Measurements from ENCODE around the gene UBE3A. TPM values are rescaled to one million over a fixed set of nuclear protein-coding genes. Genes with fewer than 3 reads are reported as not detected.

Gene UBE3A
- total and polyA plus RNA-seq, 9 of the 15 experiments (the other 6 are each of a cell fraction or from before 2014, with no cell fraction given): 29.3 to 103 (median 60.2) TPM

GRCh38 chr15:25439369-25439836, 579 bp upstream of the UBE3A start (continued):
- TF ChIP-seq LCOR (CRISPR knock-in tag; IDR thresholded peaks at IDR 0.05) (peak; percentile 41; the same call in 1 of the 2 replicates), NCOA1 (IDR thresholded peaks at IDR 0.05; ENCODE audit: low read depth) (no peak), L3MBTL2 (IDR thresholded peaks at IDR 0.05) (peak; percentile 16; the same call in 1 of the 2 replicates), SMAD4 (CRISPR knock-in tag; conservative IDR thresholded peaks at IDR 0.05) (0 out of 2 replicates have a peak, but pooled peaks have one; percentile 5), FOXJ2 (tag; IDR thresholded peaks at IDR 0.05) (0 out of 2 replicates have a peak, but pooled peaks have one; percentile 30), ZNF766 (CRISPR knock-in tag; conservative IDR thresholded peaks at IDR 0.05) (peak; percentile 67; the same call in 1 of the 2 replicates), HMBOX1 (IDR thresholded peaks at IDR 0.05) (peak; percentile 56; the same call in 1 of the 2 replicates), BRD4 (IDR thresholded peaks at IDR 0.05) (0 out of 2 replicates have a peak, but pooled peaks have one; percentile 5), ZNF740 (CRISPR knock-in tag; IDR thresholded peaks at IDR 0.05) (no peak), ZNF740 (tag; IDR thresholded peaks at IDR 0.05) (peak in 1 of 2 experiments; percentile 59; a peak in 2 of 4 replicates), SP1 (CRISPR knock-in tag; IDR thresholded peaks at IDR 0.05) (0 out of 2 replicates have a peak, but pooled peaks have one; percentile 1), ARID3A (IDR thresholded peaks at IDR 0.05; ENCODE audit: borderline replicate concordance, low read depth, low read length) (no peak), HNRNPL (IDR thresholded peaks at IDR 0.05; ENCODE audit: low read depth, low read length) (no peak), TAF7 (tag; IDR thresholded peaks at IDR 0.05) (peak; percentile 48; the same call in 1 of the 2 replicates), ZNF609 (CRISPR knock-in tag; IDR thresholded peaks at IDR 0.05; ENCODE audit: borderline replicate concordance) (no peak)
- TF ChIP-seq, protein P1, sequence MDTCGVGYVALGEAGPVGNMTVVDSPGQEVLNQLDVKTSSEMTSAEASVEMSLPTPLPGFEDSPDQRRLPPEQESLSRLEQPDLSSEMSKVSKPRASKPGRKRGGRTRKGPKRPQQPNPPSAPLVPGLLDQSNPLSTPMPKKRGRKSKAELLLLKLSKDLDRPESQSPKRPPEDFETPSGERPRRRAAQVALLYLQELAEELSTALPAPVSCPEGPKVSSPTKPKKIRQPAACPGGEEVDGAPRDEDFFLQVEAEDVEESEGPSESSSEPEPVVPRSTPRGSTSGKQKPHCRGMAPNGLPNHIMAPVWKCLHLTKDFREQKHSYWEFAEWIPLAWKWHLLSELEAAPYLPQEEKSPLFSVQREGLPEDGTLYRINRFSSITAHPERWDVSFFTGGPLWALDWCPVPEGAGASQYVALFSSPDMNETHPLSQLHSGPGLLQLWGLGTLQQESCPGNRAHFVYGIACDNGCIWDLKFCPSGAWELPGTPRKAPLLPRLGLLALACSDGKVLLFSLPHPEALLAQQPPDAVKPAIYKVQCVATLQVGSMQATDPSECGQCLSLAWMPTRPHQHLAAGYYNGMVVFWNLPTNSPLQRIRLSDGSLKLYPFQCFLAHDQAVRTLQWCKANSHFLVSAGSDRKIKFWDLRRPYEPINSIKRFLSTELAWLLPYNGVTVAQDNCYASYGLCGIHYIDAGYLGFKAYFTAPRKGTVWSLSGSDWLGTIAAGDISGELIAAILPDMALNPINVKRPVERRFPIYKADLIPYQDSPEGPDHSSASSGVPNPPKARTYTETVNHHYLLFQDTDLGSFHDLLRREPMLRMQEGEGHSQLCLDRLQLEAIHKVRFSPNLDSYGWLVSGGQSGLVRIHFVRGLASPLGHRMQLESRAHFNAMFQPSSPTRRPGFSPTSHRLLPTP (IDR thresholded peaks at IDR 0.05; ENCODE audit: borderline replicate concordance, extremely low read depth, insufficient read length): no peak
